GM23338 (cell line): ENCODE data around the gene TSPYL4. TPM values are rescaled to one million over a fixed set of nuclear protein-coding genes. Genes with fewer than 3 reads are reported as not detected.

ENCODE experiments used
- ATAC-seq: fragments of 200-7000 bp; cut with Tn5 transposase; 3 replicates; pipeline ENCODE4 v1.9.1; 2020
- DNase-seq: peaks from one replicate; pipeline ENCODE4 v3.0.0-alpha.2; 2015; ENCODE audit warnings: low spot score
- H2AFZ ChIP-seq: fragments of 200-600 bp; sonication (generic); 2 replicates; pipeline ENCODE4 v1.8.0; 2016; ENCODE audit warnings: antibody characterized with exemption, mild to moderate bottlenecking, moderate library complexity
- H3F3A ChIP-seq: fragments of 200-600 bp; sonication (generic); replicated peaks from 2 replicates; pipeline ENCODE4 v1.8.0; 2017; ENCODE audit warnings: antibody characterized with exemption, mixed run types, low read depth
- H3K27ac ChIP-seq: fragments of 200-600 bp; sonication (generic); 2 replicates; pipeline ENCODE4 v1.6.1; 2016; ENCODE audit warnings: low read depth
- H3K27me3 ChIP-seq: fragments of 200-600 bp; sonication (generic); 2 replicates; pipeline ENCODE4 v1.8.0; 2016; ENCODE audit warnings: mild to moderate bottlenecking, mixed run types, moderate library complexity; ENCODE audit not compliant: insufficient read depth
- H3K36me3 ChIP-seq: fragments of 200-600 bp; sonication (generic); 2 replicates; pipeline ENCODE4 v1.8.0; 2016; ENCODE audit warnings: mild to moderate bottlenecking; ENCODE audit not compliant: insufficient read depth
- H3K4me1 ChIP-seq: fragments of 200-600 bp; sonication (generic); 2 replicates; pipeline ENCODE4 v1.8.0; 2016; ENCODE audit warnings: mild to moderate bottlenecking, moderate library complexity; ENCODE audit not compliant: insufficient read depth
- H3K4me2 ChIP-seq: fragments of 200-600 bp; sonication (generic); 2 replicates; pipeline ENCODE4 v1.7.1; 2017; ENCODE audit warnings: mixed run types
- H3K4me3 ChIP-seq: fragments of 200-600 bp; sonication (generic); 2 replicates; pipeline ENCODE4 v1.6.1; 2016; ENCODE audit warnings: mixed run types
- H3K79me2 ChIP-seq: fragments of 200-600 bp; sonication (generic); replicated peaks from 2 replicates; pipeline ENCODE4 v1.8.0; 2017; ENCODE audit warnings: mild to moderate bottlenecking; ENCODE audit not compliant: insufficient read depth
- H3K9me2 ChIP-seq: fragments of 200-600 bp; sonication (generic); 2 replicates; pipeline ENCODE4 v1.8.0; 2017; ENCODE audit not compliant: insufficient read depth
- H4K20me1 ChIP-seq: fragments of 200-600 bp; sonication (generic); replicated peaks from 2 replicates; pipeline ENCODE4 v1.8.0; 2017; ENCODE audit warnings: mild to moderate bottlenecking; ENCODE audit not compliant: insufficient read depth
- H3K27ac Mint-ChIP-seq: 2 replicates; pipeline ENCODE4 v1.8.0; 2020; ENCODE audit warnings: inconsistent platforms, mild to moderate bottlenecking, moderate library complexity, mixed read lengths
- H3K27me3 Mint-ChIP-seq: 3 replicates; pipeline ENCODE4 v1.8.0; 2022; ENCODE audit warnings: low read depth, mild to moderate bottlenecking, moderate library complexity, mixed read lengths, inconsistent platforms; ENCODE audit not compliant: insufficient read depth, poor library complexity
- H3K36me3 Mint-ChIP-seq: 3 replicates; pipeline ENCODE4 v1.8.0; 2021; ENCODE audit warnings: low read depth, mild to moderate bottlenecking, inconsistent platforms, moderate library complexity, mixed read lengths
- H3K4me1 Mint-ChIP-seq: 3 replicates; pipeline ENCODE4 v1.8.0; 2020; ENCODE audit warnings: mild to moderate bottlenecking, inconsistent platforms, mixed read lengths
- H3K4me3 Mint-ChIP-seq: 3 replicates; pipeline ENCODE4 v1.8.0; 2021; ENCODE audit warnings: moderate library complexity, mild to moderate bottlenecking, inconsistent platforms, mixed read lengths
- H3K9me3 Mint-ChIP-seq: 3 replicates; pipeline ENCODE4 v1.8.0; 2020; ENCODE audit warnings: moderate library complexity, mild to moderate bottlenecking, inconsistent platforms, mixed read lengths
- POLR2AphosphoS5 ChIP-seq: IDR thresholded peaks from 2 replicates; pipeline ENCODE4 v1.6.1; 2016; ENCODE audit warnings: antibody characterized with exemption, low read depth
- ZNF462 ChIP-seq: fragments of 250-450 bp; sonication (Bioruptor Pico); IDR thresholded peaks from 2 replicates; pipeline ENCODE4 v1.5.0; 2020; ENCODE audit warnings: mild to moderate bottlenecking, moderate library complexity
- polyA plus RNA-seq: library from polyadenylated mRNA; unstranded; fragments of >200 nt; fragmentation: Nextera tagmentation; extraction: Ambion mirVana; gene quantifications from 2 replicates; pipeline ENCODE4 v1.2.1, GENCODE V29; 2016
- total RNA-seq: library from RNA; depleted of rRNA; stranded (reverse); fragments of >200 nt; shearing (Covaris generic); gene quantifications from 2 replicates; pipeline ENCODE4 v1.2.3, GENCODE V29; 2014

TSPYL4 gene
- total and polyA plus RNA-seq, 2 experiments from 2014 or later = 13.2 to 19.8 TPM

GRCh38 chr6:116301104-116301503 is 47.2 kb upstream of the TSPYL4 start:
- H3K36me3 ChIP-seq = no peaks in the 10 kb centered on the region
- ATAC-seq = no peak

More at GRCh38 chr6:116301104-116301503, 47.2 kb upstream of the TSPYL4 start:
- H3K4me1 Mint-ChIP-seq = peaks cover 6% of the 10 kb centered on the region; the same call in 2 of the 3 replicates
- DNase-seq = no peak
- Histone ChIP-seq H3K27ac (no peak overlapping the region), H4K20me1 (no peaks in the 10 kb centered on the region), H2AFZ (no peak overlapping the region), H3K79me2 (no peaks in the 10 kb centered on the region), H3F3A (no peaks in the 10 kb centered on the region), H3K27me3 (no peaks in the 10 kb centered on the region), H3K4me3 (no peak overlapping the region), H3K9me2 (no peaks in the 10 kb centered on the region), H3K4me1 (no peaks in the 10 kb centered on the region), H3K4me2 (no peak overlapping the region)
- H3K9me3 Mint-ChIP-seq = peaks cover 4% of the 10 kb centered on the region
- no peaks in the 10 kb centered on the region for H3K27me3 Mint-ChIP-seq
- H3K4me3 Mint-ChIP-seq = no peak overlapping the region
- TF ChIP-seq ZNF462 (CRISPR knock-in tag) (no peak), POLR2AphosphoS5 (no peak)
- H3K27ac Mint-ChIP-seq = no peak overlapping the region
- peaks cover 4% of the 10 kb centered on the region; the same call in 2 of the 3 replicates for H3K36me3 Mint-ChIP-seq
